Measurements from ENCODE around the gene PARVA.
A peak's percentile ranks its signal among the peaks of the same experiment; 100 is the strongest.

PARVA gene

DNA sequence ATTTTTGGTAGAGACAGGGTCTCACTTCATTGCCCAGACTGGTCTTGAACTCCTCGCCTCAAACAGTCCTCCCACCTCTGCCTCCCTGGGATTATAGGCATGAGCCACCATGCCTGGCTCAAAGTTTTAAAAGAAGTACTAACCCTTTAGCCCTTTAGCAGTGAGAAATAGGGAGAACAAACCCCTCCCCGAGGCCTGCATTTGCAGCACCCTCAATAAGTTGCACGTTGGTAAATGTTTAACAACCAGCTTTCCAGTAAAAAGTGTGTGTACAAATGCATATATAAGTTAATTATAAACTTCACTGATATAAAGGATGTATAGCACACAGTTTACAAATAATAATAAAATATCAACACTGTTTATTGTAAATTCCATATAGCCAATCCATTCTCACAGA lies 51.8 kb downstream of the PARVA start:
- TF ChIP-seq, protein P1, sequence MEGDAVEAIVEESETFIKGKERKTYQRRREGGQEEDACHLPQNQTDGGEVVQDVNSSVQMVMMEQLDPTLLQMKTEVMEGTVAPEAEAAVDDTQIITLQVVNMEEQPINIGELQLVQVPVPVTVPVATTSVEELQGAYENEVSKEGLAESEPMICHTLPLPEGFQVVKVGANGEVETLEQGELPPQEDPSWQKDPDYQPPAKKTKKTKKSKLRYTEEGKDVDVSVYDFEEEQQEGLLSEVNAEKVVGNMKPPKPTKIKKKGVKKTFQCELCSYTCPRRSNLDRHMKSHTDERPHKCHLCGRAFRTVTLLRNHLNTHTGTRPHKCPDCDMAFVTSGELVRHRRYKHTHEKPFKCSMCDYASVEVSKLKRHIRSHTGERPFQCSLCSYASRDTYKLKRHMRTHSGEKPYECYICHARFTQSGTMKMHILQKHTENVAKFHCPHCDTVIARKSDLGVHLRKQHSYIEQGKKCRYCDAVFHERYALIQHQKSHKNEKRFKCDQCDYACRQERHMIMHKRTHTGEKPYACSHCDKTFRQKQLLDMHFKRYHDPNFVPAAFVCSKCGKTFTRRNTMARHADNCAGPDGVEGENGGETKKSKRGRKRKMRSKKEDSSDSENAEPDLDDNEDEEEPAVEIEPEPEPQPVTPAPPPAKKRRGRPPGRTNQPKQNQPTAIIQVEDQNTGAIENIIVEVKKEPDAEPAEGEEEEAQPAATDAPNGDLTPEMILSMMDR (IDR thresholded peaks at IDR 0.05; ENCODE audit: low read depth, low read length) = no peak
- no peak overlapping the region for H3K4me3 ChIP-seq (ENCODE audit: low read depth, low read length)

DNA sequence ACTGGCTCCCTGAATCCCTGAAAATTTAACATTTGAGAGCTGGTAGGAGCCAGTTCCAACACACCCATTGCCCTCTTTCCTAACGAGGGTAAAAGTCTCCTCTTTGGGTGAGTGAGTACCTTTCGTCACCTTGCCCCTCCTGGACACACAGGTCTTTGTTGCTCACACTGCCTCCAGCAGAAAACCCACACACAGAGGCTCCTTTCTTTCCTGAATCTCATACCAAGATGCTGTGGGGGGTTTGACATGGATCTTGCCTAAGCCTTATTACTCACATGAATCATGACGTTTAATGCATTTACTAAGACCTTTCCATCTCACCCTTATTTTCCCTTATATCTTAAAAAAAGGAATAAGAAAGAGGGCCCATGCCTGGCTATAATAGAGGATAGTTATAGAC lies 53.0 kb downstream of the PARVA start:
- TF ChIP-seq, protein P1 (IDR thresholded peaks at IDR 0.05; ENCODE audit: low read depth, low read length) = no peak
- no peak overlapping the region for H3K4me3 ChIP-seq (ENCODE audit: low read depth, low read length)

DNA sequence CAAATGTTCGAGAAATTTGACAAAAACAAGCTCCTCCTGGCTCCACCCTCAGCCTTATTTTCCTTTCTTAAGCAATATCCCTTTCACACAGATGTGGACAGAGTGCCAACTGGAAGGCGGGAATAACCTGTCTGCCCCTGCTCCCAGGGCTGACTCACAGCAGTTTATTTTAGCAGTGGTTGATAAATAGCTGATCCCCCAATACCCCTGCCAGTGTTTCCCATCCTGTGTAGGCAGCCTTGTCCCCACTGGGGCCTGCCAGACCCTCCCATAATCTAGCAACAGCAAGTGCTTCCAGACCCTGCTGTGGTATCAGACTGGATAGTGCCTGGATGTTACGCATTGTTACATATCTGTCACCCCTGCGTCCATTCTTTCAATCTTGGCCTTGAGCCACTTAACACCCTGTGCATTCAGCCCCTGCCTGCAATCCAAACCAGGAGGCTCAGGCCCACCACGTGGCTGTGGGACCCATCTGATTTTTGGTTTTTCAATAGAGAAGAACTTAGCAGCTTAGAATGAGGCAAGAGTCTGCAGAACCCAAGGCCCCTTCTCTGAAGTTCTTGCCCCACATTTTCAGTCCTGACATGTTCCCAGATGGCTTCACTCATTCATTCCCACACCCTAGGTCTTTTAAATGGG lies 53.7 kb downstream of the PARVA start:
- H3K4me3 ChIP-seq (ENCODE audit: low read depth, low read length) = no peak overlapping the region
- TF ChIP-seq, protein P1 (IDR thresholded peaks at IDR 0.05; ENCODE audit: low read depth, low read length) = no peak

DNA sequence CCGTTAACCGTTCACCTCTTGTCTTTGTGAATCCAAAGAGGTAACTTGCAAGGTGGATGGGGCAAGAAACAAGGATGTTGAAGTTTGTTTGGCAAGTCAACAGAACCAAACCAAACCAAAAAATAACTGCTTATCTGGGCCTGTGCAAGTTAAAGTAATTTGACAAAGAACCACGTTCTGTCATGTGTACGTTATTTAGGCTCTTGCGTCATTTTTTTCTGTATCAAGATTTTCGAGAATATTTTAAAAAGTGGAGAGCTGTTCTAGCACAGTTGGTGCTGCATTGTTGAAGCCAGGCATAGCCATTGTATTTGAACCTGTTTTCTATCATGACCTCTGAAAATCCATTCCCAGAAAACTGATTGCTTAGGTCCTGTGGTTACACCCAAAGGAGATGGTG lies 55.1 kb downstream of the PARVA start:
- TF ChIP-seq, protein P1 (IDR thresholded peaks at IDR 0.05; ENCODE audit: low read depth, low read length) = no peak
- H3K4me3 ChIP-seq (ENCODE audit: low read depth, low read length) = no peak overlapping the region

DNA sequence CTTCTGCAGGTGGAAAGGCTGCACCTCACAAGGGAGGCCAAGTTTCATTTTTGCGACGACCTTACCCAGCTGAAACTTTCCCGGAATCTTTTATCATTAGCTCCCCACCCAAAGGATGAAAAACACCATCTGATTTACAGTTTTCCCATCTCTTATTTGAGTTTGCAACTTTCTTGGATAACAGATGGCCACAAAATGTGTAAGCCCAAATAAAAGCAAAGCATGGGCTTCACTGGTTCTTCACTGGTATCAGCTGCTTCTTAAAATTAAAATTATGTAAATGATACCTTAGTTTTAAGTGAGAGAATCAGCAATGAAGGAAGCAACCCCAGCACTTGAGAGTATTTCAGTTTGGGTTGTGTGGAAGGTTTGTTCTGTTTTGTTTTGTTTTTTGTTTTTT lies 55.8 kb downstream of the PARVA start:
- TF ChIP-seq, protein P1 (IDR thresholded peaks at IDR 0.05; ENCODE audit: low read depth, low read length) = no peak
- no peak overlapping the region; the same call in 1 of the 2 replicates for H3K4me3 ChIP-seq (ENCODE audit: low read depth, low read length)

DNA sequence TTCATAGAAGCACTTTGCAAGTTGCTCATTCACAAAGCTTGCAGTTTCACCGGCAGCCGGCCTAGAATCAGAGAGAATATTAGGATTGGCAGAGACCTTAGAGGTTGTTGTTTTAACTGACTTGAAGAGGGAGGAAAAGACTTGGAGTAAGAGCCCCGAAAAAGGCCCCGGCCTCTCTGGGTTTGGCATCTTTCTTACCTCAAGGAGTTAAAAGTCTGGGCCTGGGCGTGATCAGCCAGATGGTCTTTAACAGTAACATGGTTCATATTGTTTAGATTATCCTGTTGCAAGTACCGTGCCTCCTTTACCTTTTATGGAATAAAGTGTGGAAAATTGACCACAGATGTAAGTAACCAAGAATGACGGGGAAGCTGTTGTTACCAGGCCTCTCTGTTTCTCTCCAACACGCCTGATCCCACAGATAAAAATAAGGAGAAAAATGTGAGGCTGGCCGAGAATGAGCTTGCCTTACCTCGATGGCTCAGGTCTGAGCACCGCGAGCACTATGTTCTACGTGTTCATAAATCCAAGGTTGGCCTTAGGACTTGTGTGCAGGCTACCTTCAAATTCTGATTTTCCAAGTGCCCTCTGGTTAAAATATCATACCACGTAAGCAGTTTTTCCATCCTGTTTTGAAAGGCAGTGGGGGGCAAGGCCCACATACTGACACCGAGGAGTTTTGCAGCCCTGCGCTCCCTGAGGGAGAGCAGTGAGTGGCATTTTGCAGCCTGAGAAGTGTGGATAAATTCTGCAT lies 56.4 kb downstream of the PARVA start:
- peak overlapping the region; percentile 17; the same call in 1 of the 2 replicates for H3K4me3 ChIP-seq (ENCODE audit: low read depth, low read length)
- TF ChIP-seq, protein P1 (IDR thresholded peaks at IDR 0.05; ENCODE audit: low read depth, low read length) = no peak

DNA sequence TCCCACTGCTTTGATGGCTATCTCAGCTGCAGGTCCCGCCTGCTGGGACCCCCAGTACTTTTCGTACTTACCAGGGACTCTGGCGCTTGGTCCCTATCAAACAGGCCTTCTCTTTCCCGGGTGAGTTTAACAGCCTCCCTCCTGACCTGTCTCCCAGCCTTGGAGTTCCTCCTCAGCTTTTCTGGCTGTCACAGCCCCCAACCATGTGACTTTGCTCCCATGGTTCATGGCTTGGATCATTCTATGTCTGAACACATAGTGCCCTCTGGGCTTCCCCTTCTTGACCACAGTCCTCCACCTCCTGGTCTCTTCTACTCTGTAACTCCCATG lies 56.9 kb downstream of the PARVA start:
- TF ChIP-seq, protein P1 (IDR thresholded peaks at IDR 0.05; ENCODE audit: low read depth, low read length) = no peak
- H3K4me3 ChIP-seq (ENCODE audit: low read depth, low read length) = no peak overlapping the region

Data from WI38 (cell line).